Measurements from ENCODE around the gene NTN3.
"Not testable (repeated sequence)": the region's sequence is repeated elsewhere in the genome, so short reads cannot be mapped to it uniquely, and the experiment has no call there.

NTN3 gene

DNA sequence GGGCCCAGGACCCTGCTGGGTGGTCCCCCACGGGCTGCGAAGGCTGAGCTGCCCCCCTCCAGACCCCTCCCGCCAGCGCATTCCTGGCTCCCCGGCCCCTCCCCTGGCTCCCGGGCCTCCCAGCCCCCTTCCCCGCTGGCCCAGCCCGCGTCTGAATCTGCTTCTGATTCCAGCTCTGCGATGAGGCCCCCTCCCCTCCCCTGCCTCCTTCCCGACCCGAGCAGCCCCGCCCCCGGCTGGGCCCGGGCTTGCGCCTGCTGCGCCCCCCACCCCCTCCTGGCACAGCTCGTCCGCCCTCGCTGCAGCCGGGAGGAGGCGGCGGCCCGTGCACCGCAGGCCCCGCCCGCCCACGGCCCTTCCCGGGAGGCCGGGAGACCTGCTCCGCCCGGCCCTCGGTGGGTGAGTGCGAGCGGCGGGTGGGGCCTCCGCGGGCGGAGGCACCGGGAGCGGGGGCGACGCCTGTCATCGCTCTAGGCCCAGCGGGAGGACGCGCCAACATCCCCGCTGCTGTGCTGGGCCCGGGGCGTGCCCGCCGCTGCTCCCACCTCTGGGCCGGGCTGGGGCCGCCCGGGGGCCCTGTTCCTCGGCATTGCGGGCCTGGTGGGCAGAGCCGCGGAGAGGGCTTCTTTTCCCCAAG lies at the start of gene NTN3:
TSS of gene NTN3 (plus strand) at position 282 of the 637 bp plus-strand sequence. CDS start 405 bp downstream, outside the sequence.
- DNase-seq, result peak in 1 of 2 experiments; percentile 32

DNA sequence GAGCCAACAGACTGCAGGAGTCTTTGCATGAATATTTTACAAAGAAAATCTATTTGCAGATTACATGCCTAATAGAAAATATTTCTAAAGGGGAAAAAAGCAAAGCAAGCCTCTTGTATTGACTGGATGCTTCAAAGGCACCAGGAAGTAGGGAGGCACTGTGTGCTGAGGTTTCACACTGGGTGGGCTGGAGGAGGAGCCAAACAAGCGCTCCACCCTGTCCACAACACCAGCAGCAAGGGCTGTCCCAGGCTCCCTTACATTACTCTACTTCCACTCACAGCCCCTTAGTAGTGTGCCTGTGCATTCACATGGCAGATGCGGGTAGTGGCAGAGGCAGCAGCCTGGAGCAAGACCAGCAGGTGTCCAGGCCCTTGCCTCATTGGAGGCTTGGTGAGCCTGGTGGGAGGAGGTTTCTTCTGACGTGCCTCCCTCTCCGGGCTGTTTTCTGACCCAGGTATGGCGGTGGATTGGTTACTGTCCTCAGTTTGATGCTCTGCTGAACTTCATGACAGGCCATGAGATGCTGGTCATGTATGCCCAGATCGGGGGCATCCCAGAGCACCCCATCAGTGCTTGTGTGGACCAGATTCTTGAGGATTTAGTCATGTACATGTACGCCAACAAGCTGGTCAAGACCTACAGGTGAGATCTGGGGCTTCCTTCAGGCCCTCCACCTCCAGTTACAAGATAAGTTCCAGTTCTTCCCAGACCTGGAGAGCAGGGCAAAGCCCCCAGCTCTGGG lies 48.8 kb upstream of the NTN3 start:
- no peak for DNase-seq

DNA sequence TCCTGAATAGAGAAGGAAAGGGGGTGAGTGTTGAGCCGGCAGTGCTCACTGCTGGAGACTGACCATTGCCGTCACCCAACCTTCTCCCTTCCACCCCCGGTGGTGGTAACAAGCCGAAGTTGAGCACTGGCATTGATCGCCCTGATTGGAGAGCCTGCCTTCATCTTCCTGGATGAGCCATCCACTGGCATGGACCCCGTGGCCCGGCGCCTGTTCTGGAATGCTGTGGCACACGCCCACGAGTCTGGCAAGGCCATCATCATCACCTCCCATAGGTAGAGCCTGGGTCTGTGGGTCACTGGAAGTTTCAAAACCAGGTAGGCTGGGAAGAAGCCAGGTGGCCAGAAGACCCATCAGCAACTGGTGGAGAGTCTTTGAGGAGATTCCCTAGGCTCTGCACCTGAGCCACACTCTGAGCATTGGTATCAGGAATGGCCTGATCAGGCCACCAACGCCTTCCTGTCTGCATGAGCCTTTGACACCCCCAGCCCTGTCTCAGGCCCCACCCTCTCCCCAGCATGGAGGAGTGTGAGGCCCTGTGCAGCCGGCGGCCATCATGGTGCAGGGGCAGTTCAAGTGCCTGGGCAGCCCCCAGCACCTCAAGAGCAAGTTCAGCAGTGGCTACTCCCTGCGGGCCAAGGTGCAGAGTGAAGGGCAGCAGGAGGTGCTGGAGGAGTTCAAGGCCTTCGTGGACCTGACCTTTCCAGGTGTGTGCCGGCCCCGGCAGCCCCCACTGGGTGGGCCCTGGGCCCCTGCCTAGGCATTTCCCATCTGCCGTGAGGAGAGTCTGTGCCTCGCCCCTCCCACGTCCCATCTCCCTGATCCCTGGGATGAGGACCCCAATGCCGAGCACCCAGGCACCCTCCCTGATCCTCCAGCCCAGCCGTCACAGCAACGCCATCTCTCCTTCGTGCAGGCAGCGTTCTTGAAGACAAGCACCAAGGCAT lies 46.8 kb upstream of the NTN3 start:
- no peak for DNase-seq

DNA sequence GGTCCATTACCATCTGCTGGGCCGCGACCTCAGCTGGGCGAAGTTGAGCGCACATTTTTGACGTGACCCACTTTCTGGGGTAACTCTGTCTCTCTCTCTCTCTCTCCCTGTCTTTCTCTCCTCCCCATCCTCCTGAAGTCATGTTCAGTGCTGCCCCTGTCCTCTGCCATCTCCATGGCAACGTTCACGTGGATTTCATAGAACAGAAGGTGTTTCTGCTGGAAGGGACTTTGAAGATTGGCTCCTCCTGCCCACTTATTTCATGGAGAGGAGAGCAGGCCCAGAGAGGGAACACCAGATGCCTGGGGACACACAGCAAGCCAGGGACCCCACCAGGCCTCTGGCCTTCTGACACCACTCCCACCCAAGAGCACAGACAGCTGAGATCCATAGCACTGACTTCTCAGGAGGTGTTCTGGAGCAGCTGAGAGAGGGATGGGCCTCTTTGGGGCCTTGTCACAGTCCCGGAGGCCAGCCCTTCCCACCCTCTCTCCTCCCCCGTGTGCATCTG lies 46.0 kb upstream of the NTN3 start:
- DNase-seq, result no peak

DNA sequence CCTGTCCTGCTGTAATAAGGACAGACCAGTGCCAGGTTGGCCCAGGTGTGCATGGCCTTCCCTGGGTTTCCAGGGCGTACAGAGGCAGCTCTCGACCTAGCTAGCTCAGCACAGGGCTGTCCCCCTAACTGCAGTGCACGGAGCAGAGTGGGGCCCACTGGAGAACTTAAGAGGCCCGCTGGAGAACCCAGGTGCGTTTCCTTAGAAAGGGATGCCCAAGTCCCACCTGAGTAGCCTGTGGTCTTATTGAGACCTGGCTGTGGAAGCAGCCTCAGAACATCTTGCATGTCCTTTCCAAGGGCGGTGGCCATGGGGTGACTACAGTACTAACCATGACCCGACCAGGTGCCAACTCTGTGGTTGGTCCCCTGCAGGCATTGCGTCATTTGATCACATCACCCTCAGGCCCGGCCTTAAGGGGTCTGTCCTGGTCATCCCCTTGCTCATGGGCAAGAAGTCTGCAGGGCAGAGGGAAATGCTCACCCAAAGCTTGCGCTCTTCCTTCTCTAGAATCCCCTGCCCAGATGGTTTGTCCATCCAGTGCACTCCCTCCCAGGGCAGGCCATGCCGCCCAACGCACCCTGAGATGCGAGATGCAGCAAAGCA lies 45.2 kb upstream of the NTN3 start:
- DNase-seq, result no peak

DNA sequence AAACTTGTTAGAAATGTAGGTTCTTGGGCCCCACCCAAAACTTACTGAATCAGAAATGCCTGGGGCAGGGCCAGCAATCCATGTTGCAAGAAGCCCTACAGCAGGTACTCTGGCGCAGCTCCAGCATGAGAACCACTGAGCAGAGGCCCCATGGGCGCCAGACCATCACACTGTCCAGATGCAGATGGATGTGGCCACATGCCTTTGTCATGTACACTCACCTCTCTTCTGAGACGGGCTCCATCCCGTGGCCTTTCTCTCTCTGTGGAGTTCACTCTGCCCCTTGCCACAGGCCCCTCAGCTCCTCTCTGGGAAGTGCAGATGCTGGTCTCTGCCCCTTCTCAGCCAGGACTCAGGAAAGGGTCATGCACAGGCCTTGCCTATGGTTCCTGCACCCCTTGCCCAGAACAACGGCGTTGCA lies 44.1 kb upstream of the NTN3 start:
- DNase-seq, result no peak

DNA sequence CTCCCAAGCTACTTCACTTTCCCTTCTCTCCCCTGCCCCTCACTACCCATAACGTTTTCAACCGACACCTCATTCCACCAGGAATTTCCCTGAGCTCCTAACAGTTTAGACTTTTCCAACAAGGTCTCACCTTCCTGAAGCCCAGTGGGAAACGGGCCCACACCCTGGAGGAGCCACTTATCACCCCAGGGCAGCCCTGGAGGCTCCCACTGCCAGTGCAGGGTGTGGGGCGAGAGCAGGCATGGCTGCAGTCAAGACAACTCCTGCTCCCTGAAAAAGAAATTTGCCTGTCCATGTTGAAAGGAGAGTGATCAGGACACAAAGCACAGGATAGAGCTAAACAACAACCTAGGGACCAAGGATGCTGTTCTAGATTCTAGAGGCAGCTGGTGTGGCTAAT lies 43.6 kb upstream of the NTN3 start:
- no peak for DNase-seq

DNA sequence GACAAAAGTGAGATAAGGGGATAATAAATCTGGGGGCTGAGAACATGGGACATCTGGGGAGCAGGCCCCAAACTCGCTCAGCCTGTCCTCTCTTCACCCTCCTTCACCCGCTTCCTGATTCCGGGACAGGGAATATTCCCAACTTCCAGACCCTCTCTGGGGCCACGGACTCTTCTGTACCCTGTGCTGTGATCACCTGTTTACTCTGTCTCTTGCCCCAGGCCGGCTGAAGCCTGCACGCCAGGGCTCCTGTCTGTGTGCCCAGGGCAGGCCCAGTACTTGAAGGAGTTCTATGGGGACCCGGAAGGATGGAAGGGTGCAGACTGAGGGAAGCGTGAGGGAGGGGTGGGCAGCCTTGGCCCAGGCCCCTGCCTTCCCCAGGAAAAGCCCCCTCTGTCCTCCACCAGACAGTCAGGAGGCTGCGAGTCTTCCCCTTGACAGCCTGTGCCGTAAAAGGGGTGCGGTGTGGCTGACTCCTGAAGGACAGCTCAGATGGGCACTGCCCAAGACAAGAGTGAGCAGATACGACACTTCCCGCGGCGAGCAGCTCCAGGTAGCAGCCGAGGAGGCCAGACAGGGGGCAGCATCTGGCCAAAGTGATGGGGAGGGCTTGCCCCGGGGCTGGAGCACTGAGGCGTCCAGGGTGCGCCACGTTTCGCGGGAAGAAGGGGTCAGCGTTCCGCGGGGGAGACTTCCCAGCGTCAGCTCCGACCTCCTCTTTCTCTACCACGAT lies 42.9 kb upstream of the NTN3 start:
- peak in 1 of 2 experiments; percentile 8 for DNase-seq

DNA sequence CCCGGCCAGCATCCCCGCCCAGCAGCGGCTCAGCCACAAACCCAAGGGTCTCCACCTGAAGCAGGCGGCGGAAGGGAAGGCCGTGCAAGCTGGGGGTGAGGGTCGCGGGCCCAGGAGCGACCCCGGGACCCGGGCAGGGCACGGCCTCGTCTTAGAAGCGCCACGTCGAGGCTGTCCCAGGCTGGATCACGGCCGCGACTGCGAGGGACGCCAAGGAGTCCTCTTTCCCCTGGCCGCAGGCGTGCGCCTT lies 42.4 kb upstream of the NTN3 start:
- DNase-seq, result no peak

DNA sequence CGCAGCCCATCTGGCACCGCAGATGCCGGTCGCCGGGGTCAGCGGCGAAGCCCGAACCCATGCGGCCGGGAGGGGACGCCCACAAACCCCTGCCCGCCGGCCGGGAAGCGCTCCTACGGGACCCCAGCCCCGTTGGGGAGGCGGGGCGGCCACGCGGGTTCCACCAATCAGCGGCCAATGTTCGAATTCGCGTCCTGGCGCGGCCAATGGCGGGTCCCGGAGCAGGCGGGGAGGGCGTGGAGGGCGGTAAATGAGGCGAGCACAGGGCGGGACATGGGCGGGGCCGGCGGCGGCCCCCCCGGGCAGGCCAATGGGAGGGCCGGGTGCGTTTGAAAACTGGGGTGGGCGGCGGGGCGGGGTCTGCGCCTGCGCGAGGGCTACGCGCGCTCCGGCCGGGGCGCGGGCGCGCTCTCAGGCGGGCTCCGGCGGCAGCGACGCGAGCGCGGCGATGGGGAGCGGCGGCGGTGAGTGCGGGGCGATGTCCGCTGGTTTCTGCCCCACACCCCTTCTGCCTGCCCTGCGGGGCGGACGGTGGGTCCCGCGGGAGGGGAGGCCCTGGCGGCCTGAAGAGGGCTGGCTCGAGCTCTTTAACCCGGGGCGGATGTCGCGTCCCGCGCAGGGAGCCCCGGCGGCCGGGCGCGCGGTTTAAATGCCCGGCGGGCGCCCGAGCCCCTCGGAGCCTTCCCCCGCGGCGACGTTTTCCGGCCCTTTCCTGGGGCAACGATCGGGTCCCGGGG lies 41.9 kb upstream of the NTN3 start, which contains the start of gene CCNF:
TSS of gene CCNF (plus strand) at position 414 of the 737 bp plus-strand sequence. CDS start at position 449, 35 bp downstream.
- peak; percentile 97 to 98 for DNase-seq

DNA sequence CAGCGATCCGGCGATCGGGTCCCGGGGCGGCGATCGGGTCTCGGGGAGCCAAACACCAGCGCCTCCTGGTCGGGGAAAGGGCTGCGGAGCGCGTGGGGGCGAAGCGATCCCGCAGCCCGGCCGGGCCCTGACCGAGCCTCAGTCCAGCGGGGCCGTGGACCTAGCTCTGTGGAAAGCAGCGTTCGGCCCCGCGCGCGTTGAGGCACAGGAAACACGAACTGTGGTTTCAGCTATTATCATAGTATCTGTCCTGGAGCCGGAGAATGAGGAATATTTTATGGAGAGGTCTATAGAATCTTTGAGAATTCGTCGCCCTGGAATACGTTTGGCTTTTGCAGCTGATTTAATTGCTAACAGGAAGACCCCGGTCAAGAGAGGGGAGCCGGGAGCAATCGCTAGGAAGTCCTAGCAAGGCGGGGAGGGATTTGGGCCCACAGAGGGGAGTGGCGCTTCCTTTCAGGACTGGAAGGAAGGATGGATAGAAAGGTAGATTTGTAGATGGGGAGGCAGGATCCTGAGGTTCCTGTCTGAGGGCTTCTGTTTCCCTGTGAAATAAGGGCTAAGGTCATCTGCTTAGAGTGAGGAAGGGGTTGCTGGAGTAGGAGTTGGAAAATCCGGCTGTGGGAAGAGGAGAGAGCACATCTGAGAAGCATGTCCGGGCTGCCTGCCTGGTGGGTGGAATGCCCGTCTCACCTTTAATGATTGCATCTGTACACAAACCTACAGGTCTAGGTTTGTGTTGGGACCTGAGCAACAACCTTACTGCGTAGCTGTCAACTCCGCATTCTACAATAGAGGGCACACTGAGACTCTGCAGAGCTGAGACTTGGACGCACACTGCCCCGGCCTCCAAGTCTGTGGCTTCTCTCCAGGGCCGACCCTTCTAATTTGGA lies 41.1 kb upstream of the NTN3 start:
- DNase-seq, result peak in 1 of 2 experiments; percentile 7

DNA sequence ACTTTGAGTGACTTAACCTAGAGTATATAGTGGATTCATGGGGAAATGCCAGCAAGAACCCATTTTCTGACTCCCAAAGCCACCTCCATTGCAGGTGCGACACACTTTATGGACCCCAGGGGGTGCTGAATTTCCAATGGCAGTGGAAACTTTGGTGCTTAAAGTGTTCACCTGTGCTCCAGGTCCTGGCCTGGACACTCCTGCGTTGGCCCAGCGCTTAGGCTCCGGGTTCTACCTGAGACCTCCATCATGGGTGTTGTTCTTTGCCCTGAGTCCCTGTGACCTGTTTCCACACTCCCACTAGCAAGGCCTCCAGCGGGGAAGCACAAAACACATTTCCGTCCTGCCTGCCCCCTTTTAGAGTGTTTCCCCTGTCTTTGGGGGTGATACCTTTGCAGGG lies 38.8 kb upstream of the NTN3 start:
- no peak for DNase-seq

DNA sequence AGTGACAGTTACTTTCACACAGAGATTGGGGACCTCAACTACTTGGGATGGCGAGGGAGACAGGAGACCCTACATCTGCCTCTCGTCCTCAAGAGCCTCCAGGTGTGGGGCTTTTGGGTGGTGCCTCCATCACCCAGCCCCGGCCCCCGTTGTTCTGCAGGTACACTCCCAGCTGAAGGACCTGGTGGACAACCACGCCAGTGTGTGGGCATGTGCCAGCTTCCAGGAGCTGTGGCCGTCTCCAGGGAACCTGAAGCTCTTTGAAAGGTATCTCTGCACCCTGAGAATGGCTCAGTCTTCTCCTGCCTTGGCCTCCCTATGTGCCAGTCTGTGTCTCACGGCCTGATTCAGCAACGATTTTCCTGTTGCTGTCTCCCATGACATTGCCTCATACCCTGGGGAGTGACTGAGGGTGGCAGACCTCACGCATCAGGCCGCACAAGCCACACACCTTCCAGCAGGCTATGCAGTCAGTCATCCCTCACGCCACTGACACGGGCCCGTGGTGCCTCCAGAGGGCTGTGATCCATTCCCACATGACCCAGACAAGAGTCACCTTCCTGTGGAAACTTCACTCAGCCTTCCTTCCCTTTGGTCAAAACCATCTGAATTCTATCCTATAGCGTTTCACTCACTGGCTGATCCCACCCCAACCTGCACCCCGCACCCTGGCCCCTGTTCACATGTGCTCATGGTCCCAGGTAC lies 38.1 kb upstream of the NTN3 start:
- no peak for DNase-seq

DNA sequence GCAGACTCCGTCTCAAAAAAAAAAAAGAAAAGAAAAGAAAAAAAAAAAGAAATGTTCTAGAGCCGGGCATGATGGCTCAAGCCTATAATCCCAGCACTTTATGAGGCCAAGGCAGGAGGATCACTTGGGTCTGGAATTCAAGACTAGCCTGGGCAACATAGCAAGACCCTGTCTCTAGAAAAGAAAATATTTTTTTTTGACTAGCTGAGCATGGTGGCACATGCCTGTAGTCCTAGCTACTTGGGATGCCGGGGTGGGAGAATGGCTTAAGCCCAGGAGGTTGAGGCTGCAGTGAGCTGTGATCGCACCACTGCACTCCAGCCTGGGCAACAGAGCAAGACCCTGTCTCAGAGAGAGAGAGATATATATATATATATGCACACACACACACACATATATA lies 35.9 kb upstream of the NTN3 start:
- DNase-seq, result not testable (repeated sequence)

DNA sequence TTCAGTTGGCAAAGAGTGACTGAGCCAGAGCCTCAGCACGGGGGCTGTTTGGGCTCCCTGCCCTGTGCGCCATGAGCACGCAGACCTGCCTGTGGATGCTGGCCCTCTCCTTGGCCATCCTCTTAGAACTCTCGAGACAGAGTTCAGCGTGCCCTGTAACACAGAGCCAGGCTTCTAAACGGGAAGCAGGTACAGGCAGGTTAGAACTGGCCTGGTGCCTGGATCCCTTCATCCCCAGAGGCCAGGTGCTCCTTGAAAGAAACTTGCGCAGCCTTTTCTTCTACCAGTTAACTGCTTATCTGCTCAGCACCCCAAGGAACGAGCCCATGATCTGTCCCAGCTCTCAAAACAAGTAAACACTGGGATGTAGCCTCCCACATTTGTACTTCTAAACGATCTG lies 35.0 kb upstream of the NTN3 start:
- DNase-seq, result no peak

DNA sequence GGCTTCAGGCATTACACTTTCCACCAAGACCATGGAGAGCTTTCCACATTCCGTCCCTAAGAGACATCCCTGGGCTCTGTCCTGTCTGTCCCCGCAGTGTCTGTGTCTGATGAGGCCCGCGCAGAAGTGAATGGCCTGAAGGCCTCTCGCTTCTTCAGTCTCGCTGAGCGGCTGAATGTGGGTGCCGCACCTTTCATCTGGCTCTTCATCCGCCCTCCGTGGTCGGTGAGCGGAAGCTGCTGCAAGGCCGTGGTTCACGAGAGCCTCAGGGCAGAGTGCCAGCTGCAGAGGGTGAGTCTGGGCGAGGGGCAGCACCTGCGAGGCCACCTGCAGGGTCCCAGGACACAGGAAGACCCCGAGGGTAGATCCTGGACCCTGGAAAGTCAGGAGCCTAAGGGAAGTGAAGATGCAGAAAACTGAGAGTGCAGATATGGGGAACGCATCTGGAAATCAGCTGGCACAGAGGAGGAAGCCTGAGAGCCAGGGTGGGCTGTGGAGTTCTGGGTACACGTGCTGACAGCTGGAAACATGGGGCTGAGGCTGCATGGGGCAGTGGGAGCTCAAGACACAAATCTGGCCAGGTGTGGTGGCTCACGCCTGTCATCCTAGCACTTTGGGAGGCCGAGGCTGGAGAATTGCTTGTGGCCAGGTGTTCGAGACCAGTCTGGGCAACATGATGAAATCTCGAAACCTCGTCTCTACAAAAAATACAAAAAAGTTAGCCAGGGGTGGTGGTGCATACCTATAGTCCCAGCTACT lies 33.9 kb upstream of the NTN3 start:
- DNase-seq, result no peak

DNA sequence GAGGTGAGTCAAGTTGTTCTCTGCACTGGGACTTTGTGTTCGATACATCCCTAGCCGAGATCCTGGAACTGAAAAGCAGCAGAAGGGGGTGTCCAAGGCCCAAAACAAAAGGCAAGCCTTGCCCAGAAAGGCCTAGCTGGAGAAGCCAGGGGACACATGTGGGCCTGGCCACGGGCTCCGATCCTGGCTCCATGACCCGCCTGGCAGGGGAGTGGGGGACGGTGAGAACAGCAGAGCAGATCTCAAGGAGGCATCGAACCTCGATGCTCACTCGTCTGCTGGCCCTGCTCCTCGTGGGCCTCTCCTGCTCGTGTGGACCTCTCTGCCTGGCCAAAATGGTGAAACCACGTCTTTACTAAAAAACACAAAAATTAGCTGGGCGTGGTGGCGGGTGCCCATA lies 33.0 kb upstream of the NTN3 start:
- no peak for DNase-seq

DNA sequence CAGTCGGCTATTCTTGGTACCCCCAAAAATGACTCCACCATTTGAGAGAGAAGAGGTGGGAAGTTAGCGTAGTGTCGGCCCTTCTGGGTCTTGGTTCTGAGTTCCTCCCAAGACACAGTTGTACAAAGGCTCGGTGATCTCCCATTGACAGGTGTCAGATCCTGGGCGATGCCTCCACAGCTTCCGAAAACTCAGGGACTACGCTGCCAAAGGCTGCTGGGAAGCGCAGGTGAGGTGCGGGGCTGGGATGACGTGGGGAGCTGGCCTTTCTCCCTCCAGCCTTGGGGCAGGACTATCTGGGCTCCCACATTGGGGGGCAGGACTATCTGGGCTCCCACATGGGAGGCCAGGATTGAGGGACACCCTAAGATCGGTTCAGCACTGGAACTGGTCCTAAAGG lies 31.5 kb upstream of the NTN3 start:
- DNase-seq, result no peak
